Dedifferentiated amniotic fluid mesenchymal stem cell (primary cell): ENCODE measurements around the gene LHFPL6.

Experiments
- DNase-seq: peaks from one replicate; pipeline ENCODE4 v3.0.0-alpha.2; 2016; ENCODE audit errors: extremely low spot score

The LHFPL6 gene

GRCh38 chr13:39310961-39311360 lies 292.0 kb downstream of the LHFPL6 start:
- DNase-seq = no peak

- DNase-seq = no peak
Observed at GRCh38 chr13:39306639-39307589, 296.1 kb downstream of the LHFPL6 start.

DNA sequence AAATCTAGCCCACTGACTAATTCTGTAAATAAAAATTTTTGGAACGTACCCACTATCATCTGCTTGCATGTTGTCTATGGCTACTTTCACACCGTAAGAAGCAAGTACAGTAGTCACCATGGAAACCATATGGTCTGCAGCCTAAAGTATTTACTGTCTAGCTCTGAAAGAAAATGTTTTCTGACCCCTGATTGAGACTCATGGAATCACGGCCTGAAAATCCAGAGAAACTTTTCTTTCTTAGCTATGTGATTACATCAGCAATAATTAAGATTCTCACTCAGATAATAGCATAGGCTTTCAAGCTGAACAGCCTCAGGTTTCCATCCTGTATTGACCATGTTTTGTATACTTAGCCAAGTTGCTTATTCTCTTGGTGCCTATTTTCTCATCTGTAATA lies 300.2 kb downstream of the LHFPL6 start:
- DNase-seq = no peak

DNA sequence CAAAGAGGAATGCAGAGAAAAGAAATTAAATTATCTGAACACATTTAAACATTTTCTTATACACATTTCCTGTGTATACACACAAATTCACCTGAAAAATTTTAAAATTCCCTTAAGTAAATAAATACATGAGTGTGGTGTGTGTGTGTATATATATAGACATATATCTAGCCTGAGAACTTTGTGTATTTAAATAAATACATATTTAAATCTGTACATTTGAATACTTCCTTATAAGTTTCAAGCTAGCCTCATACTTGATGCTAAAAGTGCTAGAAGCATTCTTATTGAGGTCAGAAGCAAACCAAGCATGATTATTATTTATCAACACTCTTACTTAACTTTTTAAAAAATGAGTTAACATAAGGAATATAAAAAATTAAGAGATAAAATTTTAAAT lies 304.0 kb downstream of the LHFPL6 start:
- no peak for DNase-seq

- no peak for DNase-seq
Observed at GRCh38 chr13:39297664-39298171, 305.3 kb downstream of the LHFPL6 start.

GRCh38 chr13:39297023-39297422 lies 306.0 kb downstream of the LHFPL6 start:
- no peak for DNase-seq

DNA sequence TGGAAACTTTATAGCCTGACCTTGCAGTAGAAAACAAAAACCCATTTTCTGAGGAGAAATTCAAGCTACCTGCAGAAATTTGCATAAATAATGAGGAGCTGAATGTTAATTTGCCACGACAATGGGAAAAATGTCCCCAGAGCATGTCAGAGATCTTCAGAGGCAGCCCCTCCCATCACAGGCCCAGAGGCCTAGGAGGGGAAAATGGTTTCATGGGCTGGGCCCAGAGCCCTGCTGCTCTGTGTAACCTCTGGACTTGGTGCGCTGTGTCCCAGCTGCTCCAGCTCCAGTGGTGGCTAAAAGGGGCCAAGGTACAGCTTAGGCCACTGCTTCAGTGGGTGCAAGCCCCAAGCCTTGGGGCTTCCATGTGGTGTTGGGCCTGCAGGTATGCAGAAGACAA lies 306.8 kb downstream of the LHFPL6 start:
- no peak for DNase-seq
